ENCODE measurements around the gene SRCAP. TPM values are rescaled to one million over a fixed set of nuclear protein-coding genes. Genes with fewer than 3 reads are reported as not detected.

The SRCAP gene
- polyA plus RNA-seq, 1 of the 3 experiments (the other 2 are of a cell fraction): 5.6 TPM

- WGBS (ENCODE audit: low lambda C conversion rate): 92% methylated on average over 11 of the region's 11 CpGs
- H3K9me3 ChIP-seq: no peaks in the 10 kb centered on the region
- H3K4me1 ChIP-seq (ENCODE audit: control insufficient read depth in 1 of 2, insufficient read depth in 2 of 2, low read depth in 1 of 2, low read length in 1 of 2): peaks cover 15 to 26% of the 10 kb centered on the region in 2 experiments
- H3K9me2 ChIP-seq: no peaks in the 10 kb centered on the region
- TF ChIP-seq FOSL2 (IDR thresholded peaks at IDR 0.05; ENCODE audit: borderline replicate concordance, low read depth) (no peak), GATA2 (CRISPR knock-in tag; IDR thresholded peaks at IDR 0.05) (no peak), TEAD4 (IDR thresholded peaks at IDR 0.05; ENCODE audit: borderline replicate concordance, insufficient read depth) (no peak), RFX5 (IDR thresholded peaks at IDR 0.05; ENCODE audit: low read length) (no peak), USF2 (IDR thresholded peaks at IDR 0.05; ENCODE audit: borderline replicate concordance, low read depth, low read length) (no peak), CTCF (IDR thresholded peaks at IDR 0.05) (no peak), SMC3 (IDR thresholded peaks at IDR 0.05; ENCODE audit: low read depth, low read length) (no peak), JUND (IDR thresholded peaks at IDR 0.05) (no peak), CHD2 (IDR thresholded peaks at IDR 0.05; ENCODE audit: low read length, partially characterized antibody) (no peak), FOXM1 (IDR thresholded peaks at IDR 0.05; ENCODE audit: low read depth) (no peak), GABPA (IDR thresholded peaks at IDR 0.05; ENCODE audit: low read depth) (no peak), EZH2phosphoT487 (IDR thresholded peaks at IDR 0.05; ENCODE audit: borderline replicate concordance, low read depth) (no peak), TCF12 (IDR thresholded peaks at IDR 0.05) (no peak), ZBTB33 (IDR thresholded peaks at IDR 0.05; ENCODE audit: borderline replicate concordance, low read depth) (no peak), NFIC (IDR thresholded peaks at IDR 0.05; ENCODE audit: borderline replicate concordance) (no peak), MAX (IDR thresholded peaks at IDR 0.05; ENCODE audit: low read depth) (no peak), REST (IDR thresholded peaks at IDR 0.05; ENCODE audit: low read depth, low read length) (no peak), TAF1 (IDR thresholded peaks at IDR 0.05; ENCODE audit: borderline replicate concordance, low read depth, low read length) (no peak), SIN3A (IDR thresholded peaks at IDR 0.05; ENCODE audit: borderline replicate concordance, low read depth, low read length) (no peak)
- peaks cover 40 to 69% of the 10 kb centered on the region in 2 experiments for H3K36me3 ChIP-seq (replicated peaks in 1 of 2; ENCODE audit: control insufficient read depth in 1 of 2, insufficient read depth in 2 of 2, low read length in 1 of 2)
- H3K9ac ChIP-seq: 0 out of 2 replicates have a peak overlapping the region, but pooled peaks have one; percentile 89
- POLR2A ChIA-PET: no interaction called here
- CTCF ChIA-PET: interaction anchor here (1.3 kb wide), 1 partner anchor 11 kb away, joined by 3 read pairs; no protein-coding TSS in a partner anchor
- no peaks in the 10 kb centered on the region for H4K20me1 ChIP-seq (ENCODE audit: insufficient read depth)
- H3K79me2 ChIP-seq (ENCODE audit: insufficient read depth): peaks cover 49% of the 10 kb centered on the region
- no peak overlapping the region for H3K27ac ChIP-seq (ENCODE audit: low read depth in 2 of 2, low read length in 1 of 2)
- no peak overlapping the region for H2AFZ ChIP-seq (ENCODE audit: low read depth)
- no peak for DNase-seq
- H3K4me3 ChIP-seq (ENCODE audit: low read depth in 2 of 2, low read length in 1 of 2): no peak overlapping the region
- H3K27me3 ChIP-seq (ENCODE audit: insufficient read depth): no peaks in the 10 kb centered on the region
- peaks cover 7% of the 10 kb centered on the region for H3F3A ChIP-seq (replicated peaks; ENCODE audit: insufficient read depth)
- 0 out of 2 replicates have a peak overlapping the region, but pooled peaks have one; percentile 98 for H3K4me2 ChIP-seq
Observed at GRCh38 chr16:30764086-30764485, 65.1 kb downstream of the SRCAP start.
